HCEC 1CT (cell line): ENCODE data around the gene NOTCH4.
"Not testable (repeated sequence)": the region's sequence is repeated elsewhere in the genome, so short reads cannot be mapped to it uniquely, and the experiment has no call there.

ENCODE experiments used
- DNase-seq: peaks from one replicate; pipeline ENCODE4 v3.0.0-alpha.2; 2017

Gene NOTCH4

DNA sequence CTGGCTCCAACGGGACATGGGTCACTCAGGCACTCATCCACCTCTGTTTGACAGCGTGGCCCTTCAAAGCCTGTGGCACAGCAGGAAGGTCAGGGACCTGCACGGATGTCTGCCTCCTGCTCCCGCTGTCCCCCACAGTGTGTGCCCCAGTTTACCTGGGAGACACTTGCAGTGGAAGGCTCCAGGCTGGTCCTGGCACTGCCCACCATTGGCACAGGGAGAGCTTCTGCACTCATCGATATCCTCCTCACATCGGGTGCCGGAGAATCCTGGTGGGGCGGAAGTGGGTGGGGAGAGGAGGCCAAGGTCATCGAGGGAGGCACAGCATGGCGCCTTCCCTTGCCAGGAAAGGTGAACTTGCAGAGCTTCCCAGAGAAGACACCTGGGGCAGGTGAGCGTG lies 6.9 kb downstream of the NOTCH4 start:
- no peak for DNase-seq

DNA sequence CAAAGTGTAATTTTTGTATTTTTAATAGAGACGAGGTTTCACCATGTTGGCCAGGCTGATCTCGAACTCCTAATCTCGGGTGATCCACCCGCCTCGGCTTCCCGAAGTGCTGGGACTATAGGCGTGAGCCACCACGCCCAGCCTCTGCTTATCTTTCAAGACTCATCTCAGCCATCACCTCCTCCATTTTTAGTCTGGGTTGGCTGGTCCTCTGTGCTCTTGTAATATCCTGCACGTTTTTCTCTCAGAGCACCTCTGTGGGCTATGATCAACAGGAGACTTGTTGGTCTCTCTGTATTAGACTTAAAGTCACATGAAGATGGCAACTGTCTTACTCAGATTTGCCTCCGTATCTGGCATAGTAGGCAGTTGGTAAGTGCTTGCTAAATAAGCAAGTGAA lies 7.6 kb downstream of the NOTCH4 start:
- DNase-seq: no peak

DNA sequence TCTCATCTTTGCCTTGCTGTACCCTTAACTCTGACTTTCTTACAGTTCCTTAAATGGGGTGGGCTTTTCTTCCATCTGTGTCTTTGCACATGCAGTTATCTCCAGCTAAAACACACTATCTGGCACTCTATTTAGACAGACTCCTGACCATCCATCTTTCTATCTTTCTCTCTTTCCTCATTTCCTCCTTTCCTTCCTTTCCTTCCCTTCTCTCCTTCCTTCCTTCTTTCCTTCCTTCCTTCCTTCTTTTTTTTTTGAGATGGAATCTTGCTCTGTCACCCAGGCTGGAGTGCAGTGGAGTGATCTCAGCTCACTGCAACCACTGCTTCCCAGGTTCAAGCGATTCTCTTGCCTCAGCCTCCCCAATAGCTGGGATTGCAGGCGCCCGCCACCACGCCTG lies 8.2 kb downstream of the NOTCH4 start:
- no peak for DNase-seq

DNA sequence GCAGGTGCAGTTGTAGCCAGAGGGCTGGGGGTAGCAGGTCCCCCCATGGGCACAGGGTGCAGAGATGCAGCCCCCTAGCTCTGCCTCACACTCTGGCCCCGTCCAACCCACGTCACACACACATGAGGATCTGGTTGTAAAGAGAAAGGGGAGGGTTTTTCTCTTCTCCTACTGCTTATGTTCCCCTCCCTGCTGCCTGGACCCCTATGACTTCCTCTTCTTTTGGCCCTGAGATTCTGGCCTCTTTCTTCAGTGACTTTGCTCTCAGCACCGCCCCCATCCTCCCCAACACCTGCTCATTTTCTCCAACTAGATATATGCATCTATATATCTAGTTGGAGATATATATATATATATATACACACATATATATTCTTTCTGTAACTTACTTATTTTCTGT lies 9.7 kb downstream of the NOTCH4 start:
- no peak for DNase-seq

DNA sequence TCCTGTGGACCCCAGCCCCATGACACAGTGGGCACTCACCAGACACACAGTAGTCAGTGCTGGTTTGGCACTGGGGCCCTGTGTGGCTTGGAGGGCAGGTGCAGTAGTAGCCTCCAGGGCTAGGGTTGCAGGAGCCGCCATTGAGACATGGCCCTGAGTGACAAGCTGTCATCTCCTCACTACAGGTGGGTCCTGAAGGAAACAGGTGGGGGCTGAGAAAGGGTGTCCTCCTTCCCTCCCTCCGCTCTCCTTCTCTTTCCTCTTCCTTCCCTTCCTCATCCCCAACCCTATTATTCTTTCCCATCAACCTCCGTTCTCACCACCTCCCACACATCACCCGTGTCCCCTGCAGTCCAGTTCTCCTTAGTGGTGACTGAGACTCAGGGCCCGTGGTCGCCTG lies 10.2 kb downstream of the NOTCH4 start:
- no peak for DNase-seq

DNA sequence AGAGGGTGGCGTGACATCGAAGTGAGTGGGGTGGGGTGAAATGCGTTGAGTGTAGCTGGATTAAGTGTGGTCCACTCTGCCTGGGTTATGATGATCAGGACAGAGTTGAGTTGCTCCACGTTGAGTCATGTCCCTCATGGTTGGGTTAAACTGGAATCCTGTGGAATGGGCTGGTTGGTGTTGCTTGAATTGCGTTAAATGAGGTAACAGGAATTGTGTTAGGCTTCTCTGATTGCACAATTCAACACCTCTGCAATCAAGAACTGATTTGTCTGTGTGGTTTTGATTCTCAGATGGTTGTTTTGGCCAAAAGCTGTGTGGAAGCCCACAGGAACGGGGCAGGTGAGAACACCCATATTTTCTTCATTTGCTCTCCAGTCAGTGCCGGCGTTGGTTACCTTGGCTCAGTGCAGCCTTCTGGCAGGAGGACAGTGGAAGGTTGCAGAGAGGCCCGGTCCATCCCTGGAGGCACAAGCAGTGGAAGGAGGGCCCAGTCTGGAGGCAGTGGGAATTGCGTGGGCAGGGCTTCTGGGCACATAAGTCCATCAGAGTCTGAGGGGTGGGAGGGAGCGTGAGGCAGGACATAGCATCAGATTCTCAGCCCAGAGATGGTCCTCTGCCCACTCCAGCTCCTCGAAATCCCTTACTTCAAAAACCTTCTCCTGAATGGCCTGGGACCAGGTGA lies 11.6 kb downstream of the NOTCH4 start:
- no peak for DNase-seq

DNA sequence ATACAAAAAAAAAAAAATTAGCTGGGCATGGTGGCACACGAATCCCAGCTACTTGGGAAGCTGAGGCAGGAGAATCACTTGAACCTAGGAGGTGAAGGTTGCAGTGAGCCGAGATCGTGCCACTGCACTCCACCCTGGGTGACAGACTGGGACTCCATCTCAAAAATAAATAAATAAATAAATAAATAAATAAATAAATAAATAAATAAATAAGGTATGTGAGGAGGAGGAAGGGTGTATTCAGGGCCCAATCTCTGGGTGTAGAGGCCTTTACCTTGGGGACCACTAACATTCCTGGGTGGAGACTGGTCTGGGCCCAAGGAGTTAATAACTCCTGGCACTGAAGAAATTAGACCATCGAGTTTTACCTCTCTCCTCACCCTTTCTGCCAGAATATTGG lies 12.4 kb downstream of the NOTCH4 start:
- DNase-seq: not testable (repeated sequence)

DNA sequence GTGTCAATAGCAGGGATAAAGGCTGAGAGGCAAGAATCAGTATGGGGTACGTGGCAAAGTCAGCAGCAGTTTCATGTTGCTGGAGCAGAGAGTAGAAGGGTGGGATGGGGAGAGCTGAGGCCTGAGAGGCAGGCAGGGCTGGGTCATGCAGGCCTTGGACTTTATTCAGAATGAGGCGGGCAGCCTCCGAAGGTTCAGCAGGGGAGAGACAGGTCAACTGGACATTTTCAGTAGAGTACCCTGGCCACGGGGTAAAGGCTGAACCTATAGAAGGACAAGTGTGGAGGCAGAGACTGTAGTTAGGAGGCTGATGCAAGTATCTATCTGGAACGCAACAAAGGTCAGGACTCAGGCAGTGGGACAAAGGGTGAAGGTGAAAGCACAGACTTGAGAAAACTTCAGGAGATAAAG lies 13.7 kb downstream of the NOTCH4 start:
- DNase-seq: no peak

DNA sequence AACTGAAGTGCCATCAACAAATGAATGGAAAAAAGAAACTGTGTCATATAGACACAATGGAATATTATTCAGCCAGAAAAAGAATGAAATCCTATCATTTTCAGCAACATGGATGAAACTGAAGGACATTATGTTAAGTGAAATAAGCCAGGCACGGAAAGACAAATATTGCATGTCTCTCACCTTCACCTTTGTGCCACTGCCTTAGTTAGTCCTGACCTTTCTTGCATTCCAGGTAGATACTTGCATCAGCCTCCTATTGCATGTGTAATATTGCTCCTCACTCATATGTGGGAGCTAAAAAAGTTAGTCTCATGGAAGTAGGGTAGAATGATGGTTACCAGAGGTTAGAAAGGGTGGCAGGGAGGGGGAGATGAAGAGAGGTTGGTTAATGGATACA lies 14.9 kb downstream of the NOTCH4 start:
- DNase-seq: no peak

DNA sequence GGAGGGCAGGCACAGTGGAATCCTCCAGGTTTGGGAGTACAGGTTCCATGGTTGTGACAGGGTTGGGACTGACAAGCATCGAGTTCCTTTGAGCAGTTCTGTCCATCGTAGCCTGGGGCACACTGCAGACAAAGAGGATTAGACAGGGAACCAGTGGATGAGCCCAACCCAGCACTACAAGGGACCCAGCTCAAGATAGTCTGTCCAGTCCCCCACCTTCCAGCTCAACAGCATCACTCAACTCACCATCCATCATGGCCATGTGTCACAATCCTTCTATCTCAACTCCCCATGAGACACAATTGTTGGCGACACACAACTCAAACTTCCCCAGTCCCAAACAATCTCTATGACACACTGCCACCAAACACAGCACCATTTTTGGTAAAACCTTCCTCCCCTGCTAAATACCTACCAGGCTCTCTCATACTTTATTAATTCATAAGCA lies 19.6 kb downstream of the NOTCH4 start:
- DNase-seq: no peak

DNA sequence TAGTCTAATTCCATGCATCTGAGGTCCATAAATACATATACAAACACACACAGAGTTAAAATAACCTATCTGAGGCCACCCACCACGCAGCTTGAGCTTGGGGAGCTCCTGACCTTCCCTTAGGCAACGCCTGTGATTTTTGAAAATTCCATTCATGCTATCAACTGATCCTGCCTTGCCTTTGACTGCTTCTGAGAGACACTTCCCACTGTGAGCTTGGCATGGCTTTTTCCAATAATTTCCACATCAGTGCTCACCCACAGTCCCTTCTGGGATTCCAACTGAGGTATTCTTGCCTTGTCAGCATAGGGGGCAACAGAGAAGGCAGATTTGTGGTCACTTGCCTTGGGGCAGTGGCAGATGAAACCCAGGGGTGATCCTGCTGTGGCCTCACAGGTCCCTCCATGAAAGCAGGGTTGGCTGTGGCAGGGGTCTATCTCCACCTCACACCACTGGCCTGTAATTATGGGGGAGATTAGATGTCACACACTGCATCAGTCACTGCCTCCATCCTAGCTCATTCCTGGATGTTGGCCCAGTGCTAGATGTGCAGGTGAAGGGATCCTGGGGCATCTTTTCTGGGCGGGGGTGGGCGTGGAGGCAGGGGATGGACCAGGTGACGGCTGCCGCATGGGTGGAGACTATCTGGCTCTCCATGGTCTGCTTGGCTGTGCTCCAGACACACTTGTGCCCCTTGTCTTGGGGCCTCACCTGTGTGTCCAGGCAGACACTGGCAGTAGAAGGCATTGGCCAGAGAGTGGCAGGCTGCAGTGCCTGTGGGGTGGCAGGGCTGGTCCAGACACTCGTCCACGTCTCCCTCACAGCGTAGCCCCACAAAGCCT lies 20.2 kb downstream of the NOTCH4 start:
- no peak for DNase-seq

DNA sequence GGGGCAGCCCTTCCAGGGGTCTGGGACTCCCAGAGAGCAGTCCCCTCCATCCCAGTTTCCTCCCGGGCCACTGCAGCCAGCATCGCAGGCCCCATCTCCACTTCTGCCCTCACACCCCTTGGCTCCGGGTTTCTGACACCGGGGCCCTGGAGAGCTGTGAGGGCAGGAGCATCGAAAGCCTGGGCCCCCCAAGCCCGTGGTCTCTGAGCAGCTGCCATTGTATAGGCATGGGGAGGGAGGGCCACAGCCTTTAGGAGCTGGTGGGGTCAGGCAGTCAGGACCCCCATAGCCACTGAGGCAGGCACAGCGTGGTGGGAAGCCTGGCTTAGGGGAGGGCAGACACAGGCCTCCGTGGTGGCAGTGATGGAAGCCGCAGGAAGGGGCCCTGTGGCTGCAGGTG lies 21.7 kb downstream of the NOTCH4 start:
- DNase-seq: no peak

DNA sequence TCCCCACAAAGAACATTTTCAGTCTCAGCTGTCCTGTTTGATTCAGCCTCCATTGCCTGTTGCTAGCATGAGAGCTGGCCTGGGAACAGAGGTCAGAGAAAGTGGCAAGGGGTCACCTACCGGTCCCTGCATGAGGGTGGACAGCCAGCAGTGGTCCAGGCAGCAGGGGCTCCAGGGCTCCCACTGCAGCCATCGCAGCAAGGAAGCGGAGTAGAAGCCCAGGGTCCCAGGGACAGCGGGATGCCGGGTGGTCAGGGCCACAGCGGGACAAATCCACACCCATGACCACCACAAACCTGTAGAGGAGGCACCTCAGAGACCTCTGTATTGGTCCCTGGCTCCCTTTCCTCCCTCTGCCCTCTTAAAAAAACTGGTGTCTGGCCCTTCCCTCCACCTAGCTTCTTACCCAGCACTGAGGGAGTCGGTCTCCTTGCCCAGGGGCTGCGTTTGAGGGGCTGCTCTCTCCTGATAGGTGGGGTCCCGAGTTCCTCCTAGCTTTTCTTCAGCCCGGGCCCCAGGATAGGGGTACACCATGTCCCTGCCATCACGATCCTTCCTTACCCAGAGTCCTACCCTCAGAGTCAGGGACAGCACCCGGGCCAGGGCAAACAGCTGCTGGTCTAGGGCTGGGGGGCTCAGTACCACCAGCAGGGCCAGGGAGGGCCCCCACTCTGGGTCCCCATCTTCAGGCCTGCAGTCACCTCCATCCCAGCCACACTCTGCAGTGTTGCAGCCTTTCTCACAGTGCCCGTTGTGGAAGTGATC lies 23.0 kb downstream of the NOTCH4 start:
- no peak for DNase-seq

DNA sequence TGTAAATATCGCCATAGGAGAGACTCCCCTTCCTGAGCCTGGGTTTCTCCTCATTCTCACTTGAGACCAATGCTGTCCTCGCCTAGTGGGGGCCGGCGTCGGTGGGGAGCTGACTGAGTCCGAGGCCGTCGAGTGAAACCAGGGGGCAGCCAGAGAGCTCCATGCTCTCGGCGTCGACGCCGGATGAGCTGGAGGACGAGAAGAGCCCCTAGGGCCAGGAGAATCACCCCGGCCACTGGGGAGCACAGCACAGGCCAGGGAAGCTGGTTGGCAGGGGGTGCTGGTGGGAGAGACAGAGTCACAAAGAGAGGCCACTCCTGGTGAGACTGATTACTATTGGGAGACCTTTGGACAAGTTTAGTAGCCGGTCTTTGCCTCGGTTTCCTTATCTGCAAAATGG lies 25.0 kb downstream of the NOTCH4 start:
- DNase-seq: no peak

DNA sequence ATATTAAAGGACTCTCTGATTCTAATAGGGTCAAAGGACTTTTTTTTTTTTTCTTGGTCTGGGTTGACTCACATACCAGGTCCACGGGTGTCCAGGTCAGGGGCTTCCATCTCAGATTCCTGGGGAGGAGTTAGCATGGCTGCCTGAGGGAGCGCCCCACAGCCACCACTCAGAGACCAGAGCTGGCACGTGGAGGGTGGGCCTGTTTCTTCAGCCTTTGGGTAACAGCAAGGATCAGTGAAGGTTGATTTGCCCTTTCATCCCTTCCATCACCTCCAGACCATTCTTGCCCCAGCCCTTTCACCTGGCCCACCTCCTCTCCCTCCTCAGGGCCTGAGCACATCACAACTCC lies 25.5 kb downstream of the NOTCH4 start:
- DNase-seq: no peak

DNA sequence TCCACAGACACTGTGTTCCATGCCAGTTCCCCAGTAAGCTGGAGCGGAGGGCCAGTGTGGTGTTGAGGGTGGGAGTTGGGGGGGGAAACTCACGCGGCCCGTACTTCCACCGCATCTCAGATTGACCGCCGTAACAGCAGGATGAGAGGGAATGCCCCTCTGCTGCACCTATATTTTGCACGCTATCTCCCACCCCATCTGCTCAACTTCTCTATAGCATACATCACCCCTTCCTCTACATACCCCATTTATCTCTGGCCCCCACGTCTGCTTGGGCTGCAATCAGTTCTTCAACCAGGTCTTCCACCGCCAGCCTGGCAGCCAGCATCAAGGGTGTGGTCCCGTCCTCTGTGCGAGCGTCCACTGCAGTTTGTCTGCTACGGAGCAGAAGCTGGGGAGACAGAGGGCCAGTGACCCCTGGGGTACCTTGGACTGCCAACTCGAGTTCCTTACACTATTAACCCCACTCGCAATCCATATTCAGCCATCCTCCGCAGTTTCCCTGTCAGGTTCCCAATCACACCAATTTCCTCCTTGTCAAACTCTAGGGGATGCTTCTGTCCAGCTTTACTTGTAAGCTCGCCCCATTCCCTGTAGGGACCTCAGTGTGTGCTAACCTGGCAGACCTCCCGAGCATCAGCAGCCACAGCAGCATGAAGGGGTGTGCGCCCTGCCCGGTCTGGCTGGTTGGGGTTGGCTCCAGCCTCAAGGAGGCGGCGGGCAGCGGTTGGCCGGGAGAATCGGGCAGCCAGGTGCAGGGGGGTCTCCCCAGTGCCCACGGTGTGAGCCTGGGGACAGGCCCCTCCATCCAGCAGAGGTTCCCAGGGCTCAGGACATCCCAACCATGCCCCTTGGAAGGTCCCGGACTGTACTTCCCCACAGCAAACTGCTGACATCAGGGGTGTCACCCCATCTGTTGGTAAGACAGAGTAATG lies 26.9 kb downstream of the NOTCH4 start:
- no peak for DNase-seq

DNA sequence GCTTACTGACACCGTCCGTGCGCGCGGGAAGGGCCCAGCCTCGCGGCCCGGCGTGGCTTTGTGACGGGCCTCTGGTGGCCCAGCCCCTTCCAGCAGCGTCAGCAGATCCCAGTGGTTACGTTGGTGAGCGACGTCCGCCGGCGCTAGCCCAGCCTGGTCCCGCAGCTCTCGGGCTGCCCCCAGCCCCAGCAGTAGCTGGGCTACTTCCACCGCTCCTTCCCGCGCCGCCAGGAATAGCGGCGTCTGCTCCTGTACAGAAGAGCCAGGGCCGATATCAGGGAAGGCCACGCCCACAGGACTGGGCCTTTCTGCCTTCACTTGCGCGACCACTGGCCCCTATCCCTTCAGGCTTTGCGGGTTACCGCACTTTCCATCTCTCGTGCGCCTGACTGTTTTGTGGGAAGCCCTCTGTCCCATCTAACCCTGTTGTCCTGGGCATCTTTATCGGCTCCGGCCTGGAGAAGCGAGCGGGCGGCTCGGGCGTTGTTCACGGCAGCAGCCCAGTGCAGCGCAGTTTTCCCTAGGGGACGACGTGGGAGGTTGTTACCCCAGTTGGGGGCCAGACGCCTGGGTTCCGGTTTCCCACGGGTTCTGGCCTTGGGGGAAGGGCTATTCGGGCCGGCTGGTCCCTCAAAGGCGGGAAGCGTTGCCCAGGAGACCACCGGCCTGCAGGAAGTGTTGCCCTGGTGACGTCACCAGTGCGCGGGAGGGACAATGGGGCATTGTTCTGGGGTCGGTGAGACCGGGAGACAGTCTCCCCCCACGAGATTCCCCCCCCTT lies 27.8 kb downstream of the NOTCH4 start:
- DNase-seq: peak; percentile 52

DNA sequence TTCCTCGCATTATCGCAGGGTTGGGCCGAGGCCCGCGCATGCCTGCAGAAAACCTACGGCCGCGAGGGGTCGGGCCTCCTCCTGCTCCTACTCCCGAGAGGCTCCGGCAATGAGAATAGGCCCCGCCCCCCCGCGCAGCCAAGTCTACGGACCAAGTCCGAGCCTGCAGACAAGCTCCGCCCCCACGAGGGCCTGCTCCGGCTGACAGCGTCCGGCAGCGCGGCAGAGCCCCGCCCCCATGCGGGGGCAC lies 28.3 kb downstream of the NOTCH4 start:
- DNase-seq: peak; percentile 100

DNA sequence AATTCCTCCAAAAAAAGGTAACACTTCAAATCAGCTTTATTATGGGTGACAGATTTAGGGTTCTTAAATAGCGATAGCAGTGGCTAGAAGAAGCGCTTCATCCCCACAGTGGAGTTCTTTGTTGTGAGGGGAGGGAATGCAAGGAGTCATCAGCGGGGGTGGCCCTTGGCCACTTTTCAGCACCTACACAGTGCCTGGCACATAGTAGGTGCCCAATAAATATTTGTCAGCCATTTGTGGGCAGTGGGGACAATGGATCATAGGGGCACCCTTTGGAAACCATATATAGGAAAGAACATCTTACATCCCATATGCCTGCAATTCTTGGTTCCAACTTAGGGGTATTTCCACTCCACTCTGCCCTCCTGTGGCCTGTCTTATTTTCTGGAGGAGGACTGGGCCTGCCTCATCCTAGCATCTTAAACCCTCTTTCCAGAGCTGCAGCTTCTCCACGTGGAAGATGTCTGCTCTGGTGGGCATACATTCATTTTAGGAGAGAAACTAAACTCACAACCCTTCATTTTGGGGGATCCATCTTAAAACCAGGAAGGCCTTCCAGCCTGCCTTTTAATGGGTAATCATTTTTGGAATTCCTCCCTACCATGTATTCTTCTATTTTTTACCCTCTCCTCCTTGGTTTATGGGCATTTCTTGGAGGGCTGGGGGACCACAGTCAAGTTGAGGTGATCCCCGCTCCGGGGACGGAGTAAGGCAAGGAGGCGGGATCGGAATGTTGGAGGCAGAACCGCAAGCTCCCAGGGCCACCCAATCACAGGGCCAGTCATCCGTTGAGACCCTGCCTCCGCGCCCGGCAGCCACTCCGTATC lies 28.8 kb downstream of the NOTCH4 start:
- peak; percentile 61 for DNase-seq

DNA sequence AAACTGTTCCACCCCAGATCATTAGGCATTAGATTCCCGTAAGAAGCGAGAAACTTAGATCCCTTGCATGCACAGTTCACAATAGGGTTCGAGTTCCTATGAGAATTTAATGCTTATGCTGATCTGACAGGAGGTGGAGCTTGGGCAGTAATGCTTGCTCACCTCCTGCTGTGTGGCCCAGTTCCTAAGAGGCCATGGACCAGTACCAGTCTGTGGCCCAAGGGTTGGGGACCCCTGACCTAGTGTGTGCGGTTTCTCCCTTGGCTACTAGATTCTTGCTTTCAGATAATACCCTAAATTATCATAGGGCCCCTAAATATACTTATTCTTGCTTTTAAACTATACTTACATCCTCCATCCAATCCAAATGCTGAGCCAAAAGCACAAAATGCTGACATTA lies 29.5 kb downstream of the NOTCH4 start:
- DNase-seq: no peak

DNA sequence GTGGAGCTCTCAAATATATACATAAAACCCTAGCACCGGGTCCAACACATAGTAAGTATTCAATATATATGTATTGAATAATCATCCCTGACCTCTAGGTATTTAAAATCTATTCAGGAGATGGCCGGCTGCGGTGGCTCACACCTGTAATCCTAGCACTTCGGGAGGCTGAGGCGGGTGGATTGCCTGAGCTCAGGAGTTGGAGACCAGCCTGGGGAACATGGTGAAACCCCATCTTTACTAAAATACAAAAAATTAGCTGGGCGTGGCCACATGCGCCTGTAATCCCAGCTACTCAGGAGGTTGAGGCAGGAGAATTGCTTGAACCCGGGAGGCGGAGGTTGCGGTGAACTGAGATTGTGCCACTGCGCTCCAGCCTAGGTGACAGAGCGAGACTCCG lies 30.8 kb downstream of the NOTCH4 start:
- DNase-seq: not testable (repeated sequence)
